Smooth muscle cell (in vitro differentiated cells): Measurements from ENCODE around the gene HSPA14. TPM values are rescaled to one million over a fixed set of nuclear protein-coding genes. Genes with fewer than 3 reads are reported as not detected.
"Not testable (repeated sequence)": the region's sequence is repeated elsewhere in the genome, so short reads cannot be mapped to it uniquely, and the experiment has no call there.

Experiments used
- DNase-seq: peaks from one replicate; lab custom pipeline; 2025; ENCODE audit not compliant: unreplicated experiment; lab: John Stamatoyannopoulos, UW
- H2AFZ ChIP-seq: fragments of 200-600 bp; sonication (generic); 2 replicates; pipeline ENCODE4 v1.6.0; 2016; ENCODE audit warnings: antibody characterized with exemption, low read depth, mild to moderate bottlenecking
- H3F3A ChIP-seq: fragments of 200-600 bp; sonication (generic); 2 replicates; pipeline ENCODE4 v1.6.0; 2017; ENCODE audit warnings: antibody characterized with exemption, low read depth
- H3K27ac ChIP-seq: fragments of 200-600 bp; sonication (generic); 2 replicates; pipeline ENCODE4 v1.5.1; 2016; ENCODE audit warnings: low read depth, mild to moderate bottlenecking
- H3K27me3 ChIP-seq: fragments of 200-600 bp; sonication (generic); 2 replicates; pipeline ENCODE4 v1.6.1; 2016; ENCODE audit warnings: low read depth, mild to moderate bottlenecking
- H3K36me3 ChIP-seq: fragments of 200-600 bp; sonication (generic); 2 replicates; pipeline ENCODE4 v1.5.1; 2016; ENCODE audit warnings: low read depth
- H3K4me1 ChIP-seq: fragments of 200-600 bp; sonication (generic); 2 replicates; pipeline ENCODE4 v1.5.1; 2016; ENCODE audit warnings: low read depth
- H3K4me2 ChIP-seq: fragments of 200-600 bp; sonication (generic); 2 replicates; pipeline ENCODE4 v1.6.0; 2016; ENCODE audit warnings: mild to moderate bottlenecking
- H3K4me3 ChIP-seq: fragments of 200-600 bp; sonication (generic); 2 replicates; pipeline ENCODE4 v1.5.1; 2016; ENCODE audit warnings: mild to moderate bottlenecking
- H3K79me2 ChIP-seq: fragments of 200-600 bp; sonication (generic); 2 replicates; pipeline ENCODE4 v1.6.0; 2016; ENCODE audit warnings: low read depth, mild to moderate bottlenecking
- H3K9ac ChIP-seq: fragments of 200-600 bp; sonication (generic); 2 replicates; pipeline ENCODE4 v1.6.0; 2016; ENCODE audit warnings: low read depth
- H3K9me3 ChIP-seq: fragments of 200-600 bp; sonication (generic); replicated peaks from 2 replicates; pipeline ENCODE4 v1.5.1; 2016; ENCODE audit warnings: low read depth
- H4K20me1 ChIP-seq: fragments of 200-600 bp; sonication (generic); 2 replicates; pipeline ENCODE4 v1.6.0; 2016; ENCODE audit warnings: low read depth
- WGBS: methylation state at CpG from one replicate; pipeline ENCODE4 v1.1.7; 2016; ENCODE audit warnings: low lambda C conversion rate; 5-methylcytosine and 5-hydroxymethylcytosine counted together
- polyA plus RNA-seq: library from polyadenylated mRNA; unstranded; fragments of >200 nt; fragmentation: Nextera tagmentation; extraction: Ambion mirVana; gene quantifications from 2 replicates; pipeline ENCODE4 v1.2.1, GENCODE V29; 2016
- total RNA-seq: library from RNA; depleted of rRNA; stranded (reverse); fragments of >200 nt; gene quantifications from 2 replicates; pipeline ENCODE4 v1.2.3, GENCODE V29; 2014
- TF ChIP-seq, protein P1 (sequence below): fragments of 200-600 bp; sonication (generic); IDR thresholded peaks from 2 replicates; pipeline ENCODE4 v1.5.1; 2017; ENCODE audit warnings: borderline replicate concordance, mild to moderate bottlenecking, antibody characterized with exemption; ENCODE audit not compliant: insufficient read depth, poor library complexity, severe bottlenecking

HSPA14 gene
- total and polyA plus RNA-seq, 2 experiments from 2014 or later: 9.9 to 18.6 TPM

DNA sequence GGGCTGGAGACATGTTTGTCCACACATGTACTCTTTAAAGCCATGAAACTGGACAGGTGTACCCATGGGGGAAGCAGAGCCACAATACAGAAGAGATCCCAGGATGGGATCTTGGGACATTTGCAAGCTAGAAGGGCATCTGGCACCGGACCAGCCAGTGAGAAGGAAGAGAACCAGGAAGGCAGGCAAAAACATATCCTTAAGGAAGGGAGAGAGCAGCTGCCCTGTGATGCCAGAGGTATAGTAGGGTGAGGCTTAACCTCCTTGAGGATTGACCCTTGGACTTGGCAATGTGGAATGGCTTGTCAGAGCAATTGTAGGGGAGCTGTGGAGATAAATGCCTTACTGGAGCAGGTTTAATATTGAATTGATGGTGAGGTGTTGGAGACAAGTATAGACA is 22.7 kb downstream of the HSPA14 start:
- no peaks in the 10 kb centered on the region for H3F3A ChIP-seq
- no peaks in the 10 kb centered on the region for H4K20me1 ChIP-seq
- no peaks in the 10 kb centered on the region for H3K9me3 ChIP-seq
- TF ChIP-seq, protein P1, sequence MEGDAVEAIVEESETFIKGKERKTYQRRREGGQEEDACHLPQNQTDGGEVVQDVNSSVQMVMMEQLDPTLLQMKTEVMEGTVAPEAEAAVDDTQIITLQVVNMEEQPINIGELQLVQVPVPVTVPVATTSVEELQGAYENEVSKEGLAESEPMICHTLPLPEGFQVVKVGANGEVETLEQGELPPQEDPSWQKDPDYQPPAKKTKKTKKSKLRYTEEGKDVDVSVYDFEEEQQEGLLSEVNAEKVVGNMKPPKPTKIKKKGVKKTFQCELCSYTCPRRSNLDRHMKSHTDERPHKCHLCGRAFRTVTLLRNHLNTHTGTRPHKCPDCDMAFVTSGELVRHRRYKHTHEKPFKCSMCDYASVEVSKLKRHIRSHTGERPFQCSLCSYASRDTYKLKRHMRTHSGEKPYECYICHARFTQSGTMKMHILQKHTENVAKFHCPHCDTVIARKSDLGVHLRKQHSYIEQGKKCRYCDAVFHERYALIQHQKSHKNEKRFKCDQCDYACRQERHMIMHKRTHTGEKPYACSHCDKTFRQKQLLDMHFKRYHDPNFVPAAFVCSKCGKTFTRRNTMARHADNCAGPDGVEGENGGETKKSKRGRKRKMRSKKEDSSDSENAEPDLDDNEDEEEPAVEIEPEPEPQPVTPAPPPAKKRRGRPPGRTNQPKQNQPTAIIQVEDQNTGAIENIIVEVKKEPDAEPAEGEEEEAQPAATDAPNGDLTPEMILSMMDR: no peak
- H3K9ac ChIP-seq: no peak overlapping the region
- 96% methylated on average over 1 of the region's 1 CpG for WGBS
- no peak overlapping the region for H3K27ac ChIP-seq
- H3K79me2 ChIP-seq: no peaks in the 10 kb centered on the region
- H3K4me2 ChIP-seq: no peak overlapping the region
- DNase-seq: no peak
- no peaks in the 10 kb centered on the region for H3K27me3 ChIP-seq
- H2AFZ ChIP-seq: no peak overlapping the region
- no peak overlapping the region for H3K4me3 ChIP-seq
- H3K36me3 ChIP-seq: peaks cover 3% of the 10 kb centered on the region
- H3K4me1 ChIP-seq: no peaks in the 10 kb centered on the region

DNA sequence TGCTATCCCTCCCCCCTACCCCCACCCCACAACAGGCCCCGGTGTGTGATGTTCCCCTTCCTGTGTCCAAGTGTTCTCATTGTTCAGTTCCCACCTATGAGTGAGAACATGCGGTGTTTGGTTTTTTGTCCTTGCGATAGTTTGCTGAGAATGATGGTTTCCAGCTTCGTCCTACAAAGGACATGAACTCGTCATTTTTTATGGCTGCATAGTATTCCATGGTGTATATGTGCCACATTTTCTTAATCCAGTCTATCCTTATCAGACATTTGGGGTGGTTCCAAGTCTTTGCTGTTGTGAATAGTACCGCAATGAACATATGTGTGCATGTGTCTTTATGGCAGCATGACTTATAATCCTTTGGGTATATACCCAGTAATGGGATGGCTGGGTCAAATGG is 26.4 kb downstream of the HSPA14 start:
- not testable (repeated sequence) for H3K79me2 ChIP-seq, H3K36me3 ChIP-seq, H3K27ac ChIP-seq, H3K9ac ChIP-seq, H3K9me3 ChIP-seq, DNase-seq, H3K4me1 ChIP-seq, H4K20me1 ChIP-seq, H3K4me3 ChIP-seq, H2AFZ ChIP-seq, H3F3A ChIP-seq, H3K27me3 ChIP-seq, H3K4me2 ChIP-seq
- 96% methylated on average over 5 of the region's 6 CpGs for WGBS

DNA sequence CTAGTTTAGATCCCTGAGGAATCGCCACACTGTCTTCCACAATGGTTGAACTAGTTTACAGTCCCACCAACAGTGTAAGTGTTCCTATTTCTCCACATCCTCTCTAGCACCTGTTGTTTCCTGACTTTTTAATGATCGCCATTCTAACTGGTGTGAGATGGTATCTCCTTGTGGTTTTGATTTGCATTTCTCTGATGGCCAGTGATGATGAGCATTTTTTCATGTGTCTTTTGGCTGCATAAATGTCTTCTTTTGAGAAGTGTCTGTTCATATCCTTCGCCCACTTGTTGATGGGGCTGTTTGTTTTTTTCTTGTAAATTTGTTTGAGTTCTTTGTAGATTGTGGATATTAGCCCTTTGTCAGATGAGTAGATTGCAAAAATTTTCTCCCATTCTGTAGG is 26.8 kb downstream of the HSPA14 start:
- H3K9me3 ChIP-seq, H3K36me3 ChIP-seq, H3K9ac ChIP-seq, H3K4me3 ChIP-seq, H3K4me2 ChIP-seq, H3K79me2 ChIP-seq, H3F3A ChIP-seq, H3K27ac ChIP-seq, H3K4me1 ChIP-seq, H4K20me1 ChIP-seq, H2AFZ ChIP-seq, DNase-seq, H3K27me3 ChIP-seq: not testable (repeated sequence)
- 100% methylated on average over 3 of the region's 3 CpGs for WGBS

DNA sequence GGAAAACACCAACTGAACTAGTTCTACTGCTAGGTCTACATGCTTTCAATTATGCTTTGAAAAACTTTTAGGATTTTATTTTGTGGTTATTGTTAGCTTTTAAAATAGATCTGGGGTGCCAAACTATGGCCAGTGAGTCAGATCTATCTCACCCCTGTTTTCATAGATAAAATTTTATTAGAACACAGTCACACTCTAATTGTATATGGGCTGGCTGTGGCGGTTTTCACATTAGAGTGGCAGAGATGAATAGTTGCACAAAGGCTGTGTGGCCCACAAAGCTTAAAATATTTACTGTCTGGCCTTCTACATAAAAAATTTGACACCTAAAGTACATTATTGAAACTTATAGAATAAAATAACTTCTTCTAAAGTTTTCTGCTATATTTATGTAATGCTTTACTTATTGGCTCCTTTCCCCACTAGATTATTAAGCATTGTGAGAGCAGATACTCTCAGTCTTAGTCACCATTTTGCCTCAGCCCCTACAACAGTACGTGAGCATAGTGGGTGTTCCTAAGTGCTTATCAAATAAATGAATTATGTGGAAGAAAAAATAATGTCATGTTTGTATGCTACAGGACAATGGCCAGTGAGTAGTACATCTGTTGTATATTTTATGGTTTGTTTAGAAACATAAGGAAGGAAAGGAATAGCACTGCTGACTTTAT is 35.1 kb downstream of the HSPA14 start:
- Histone ChIP-seq H2AFZ (no peak overlapping the region), H3K4me2 (no peak overlapping the region), H4K20me1 (no peaks in the 10 kb centered on the region), H3K27ac (no peak overlapping the region), H3K27me3 (no peaks in the 10 kb centered on the region), H3K79me2 (peaks cover 6% of the 10 kb centered on the region), H3K4me3 (no peak overlapping the region), H3K9me3 (no peaks in the 10 kb centered on the region), H3K9ac (no peak overlapping the region), H3K36me3 (peaks cover 3% of the 10 kb centered on the region), H3F3A (no peaks in the 10 kb centered on the region), H3K4me1 (peaks cover 9% of the 10 kb centered on the region)
- 63% methylated on average over 2 of the region's 2 CpGs for WGBS
- DNase-seq: no peak
- TF ChIP-seq, protein P1: no peak

DNA sequence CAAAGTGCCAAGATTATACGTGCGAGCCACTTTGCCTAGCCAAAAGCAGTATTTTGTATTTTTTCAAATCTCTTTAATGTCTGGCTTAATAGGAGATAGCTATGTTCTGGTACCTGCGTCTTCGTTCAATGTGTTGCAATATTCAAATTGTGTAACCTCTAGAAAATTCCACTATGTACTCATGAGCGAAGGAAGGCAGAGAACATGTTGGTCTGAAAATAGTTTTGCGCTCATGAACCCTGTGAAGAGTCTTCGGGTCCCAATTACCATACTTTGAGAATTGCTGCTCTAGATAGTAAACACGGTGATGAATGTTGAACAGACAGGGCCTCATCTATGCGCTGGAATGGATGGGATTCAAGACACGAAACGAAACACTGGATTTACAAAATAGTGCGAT is 37.8 kb downstream of the HSPA14 start:
- 94% methylated on average over 12 of the region's 12 CpGs for WGBS
- DNase-seq: no peak
- peaks cover 23% of the 10 kb centered on the region for H3K4me1 ChIP-seq
- no peak overlapping the region for H3K4me3 ChIP-seq
- H3K27ac ChIP-seq: no peak overlapping the region
- no peaks in the 10 kb centered on the region for H3K36me3 ChIP-seq
- H3K27me3 ChIP-seq: no peaks in the 10 kb centered on the region
- no peaks in the 10 kb centered on the region for H3F3A ChIP-seq
- H2AFZ ChIP-seq: no peak overlapping the region
- H3K9ac ChIP-seq: no peak overlapping the region
- no peaks in the 10 kb centered on the region for H3K9me3 ChIP-seq
- TF ChIP-seq, protein P1: no peak
- H3K79me2 ChIP-seq: peaks cover 26% of the 10 kb centered on the region
- H3K4me2 ChIP-seq: no peak overlapping the region
- peaks cover 9% of the 10 kb centered on the region for H4K20me1 ChIP-seq
